OCI-LY3 (cell line): ENCODE measurements around the gene CD3E.

Source experiments
- H2AFZ ChIP-seq: fragments of 200-600, 300-600 bp; shearing (Covaris generic); 2 replicates; pipeline ENCODE4 v1.6.0; 2014; ENCODE audit warnings: antibody characterized with exemption, low read depth, low read length
- H3K27ac ChIP-seq: fragments of 200-600, 300-600 bp; sonication (generic); 2 replicates; pipeline ENCODE4 v1.5.1; 2014; ENCODE audit warnings: mild to moderate bottlenecking, low read length, moderate library complexity, mixed read lengths
- H3K27me3 ChIP-seq: fragments of 200-600, 300-600 bp; sonication (generic); 2 replicates; pipeline ENCODE4 v1.6.1; 2014; ENCODE audit warnings: low read depth, low read length, mixed read lengths
- H3K36me3 ChIP-seq: fragments of 200-600, 300-600 bp; sonication (generic); replicated peaks from 2 replicates; pipeline ENCODE3; 2014; ENCODE audit warnings: low read depth, low read length, mixed read lengths
- H3K4me1 ChIP-seq: fragments of 300-600, 200-600 bp; sonication (generic); 2 replicates; pipeline ENCODE4 v1.6.1; 2014; ENCODE audit warnings: low read length, mixed read lengths
- H3K4me2 ChIP-seq: fragments of 200-600, 300-600 bp; sonication (generic); 2 replicates; pipeline ENCODE4 v1.6.1; 2014; ENCODE audit warnings: low read length, mixed read lengths
- H3K4me3 ChIP-seq: fragments of 300-600, 200-600 bp; sonication (generic); 2 replicates; pipeline ENCODE4 v1.5.1; 2014; ENCODE audit warnings: antibody characterized with exemption, mild to moderate bottlenecking, low read length, moderate library complexity
- H3K79me2 ChIP-seq: fragments of 300-600, 200-600 bp; shearing (Covaris generic); 2 replicates; pipeline ENCODE4 v1.6.1; 2014; ENCODE audit warnings: mild to moderate bottlenecking, low read length, mixed read lengths
- H3K9ac ChIP-seq: fragments of 300-600, 200-600 bp; shearing (Covaris generic); 2 replicates; pipeline ENCODE4 v1.6.0; 2014; ENCODE audit warnings: mild to moderate bottlenecking, low read length, moderate library complexity
- H3K9me3 ChIP-seq: fragments of 200-600, 300-600 bp; shearing (Covaris generic); 2 replicates; pipeline ENCODE4 v1.6.1; 2014; ENCODE audit warnings: low read length, mixed read lengths; ENCODE audit not compliant: insufficient read depth
- H4K20me1 ChIP-seq: fragments of 200-600, 300-600 bp; sonication (generic); 2 replicates; pipeline ENCODE4 v1.6.1; 2016; ENCODE audit warnings: low read length, mixed read lengths; ENCODE audit not compliant: insufficient read depth
- CTCF ChIP-seq: fragments of 200-600, 300-600 bp; sonication (generic); IDR thresholded peaks from 2 replicates; pipeline ENCODE4 v1.5.1; 2014; ENCODE audit warnings: antibody characterized with exemption, low read length, low read depth
- EZH2phosphoT487 ChIP-seq: fragments of 200-600 bp; shearing (Covaris generic); IDR thresholded peaks from 2 replicates; pipeline ENCODE4 v1.6.1; 2018; ENCODE audit warnings: antibody characterized with exemption, mixed run types, low read depth

CD3E gene

GRCh38 chr11:118289401-118289800 is 15.1 kb upstream of the CD3E start:
- Histone ChIP-seq H3K4me3 (no peak overlapping the region), H3K79me2 (no peaks in the 10 kb centered on the region), H2AFZ (no peak overlapping the region), H3K9me3 (no peaks in the 10 kb centered on the region), H3K36me3 (no peaks in the 10 kb centered on the region), H3K4me1 (peaks cover 8% of the 10 kb centered on the region; the same call in 1 of the 2 replicates), H3K27me3 (peaks cover 13% of the 10 kb centered on the region; the same call in 1 of the 2 replicates), H3K9ac (no peak overlapping the region), H4K20me1 (no peaks in the 10 kb centered on the region), H3K27ac (no peak overlapping the region), H3K4me2 (no peak overlapping the region)
- TF ChIP-seq EZH2phosphoT487 (no peak), CTCF (no peak)

DNA sequence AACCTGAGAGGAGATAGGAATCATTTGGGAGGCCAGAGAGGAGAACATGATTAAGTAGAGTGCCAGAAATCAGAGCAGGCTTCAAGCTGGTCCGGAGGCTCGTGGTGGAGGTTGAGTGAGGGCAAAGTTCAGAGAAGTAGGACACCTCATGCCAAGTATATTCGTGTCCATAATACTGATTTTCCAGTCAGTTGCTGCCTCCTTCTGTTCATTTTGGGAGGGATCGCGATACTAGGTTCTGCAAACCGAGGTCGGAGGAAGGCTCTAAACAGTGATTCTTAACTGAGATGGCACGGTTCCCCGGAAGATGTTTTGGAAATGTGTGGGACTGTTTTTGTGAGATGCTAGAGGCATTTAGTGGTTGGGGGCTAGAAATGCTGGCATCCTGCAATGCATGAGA is 13.6 kb upstream of the CD3E start:
- TF ChIP-seq CTCF (peak; percentile 57), EZH2phosphoT487 (no peak)

GRCh38 chr11:118291477-118292135 is 12.9 kb upstream of the CD3E start:
- Histone ChIP-seq H3K9me3 (no peaks in the 10 kb centered on the region), H4K20me1 (no peaks in the 10 kb centered on the region), H3K79me2 (no peaks in the 10 kb centered on the region), H3K4me3 (no peak overlapping the region), H3K4me2 (peak overlapping the region; percentile 28), H3K36me3 (no peaks in the 10 kb centered on the region), H3K27ac (no peak overlapping the region), H3K9ac (no peak overlapping the region), H3K4me1 (peaks cover 8% of the 10 kb centered on the region; the same call in 1 of the 2 replicates), H3K27me3 (peaks cover 13% of the 10 kb centered on the region; the same call in 1 of the 2 replicates), H2AFZ (no peak overlapping the region)
- TF ChIP-seq EZH2phosphoT487 = no peak
- no peak for TF ChIP-seq CTCF

More for the DNA sequence above, 13.6 kb upstream of the CD3E start:
- Histone ChIP-seq H3K4me2 (peak overlapping the region; percentile 28), H3K36me3 (no peaks in the 10 kb centered on the region), H3K4me3 (no peak overlapping the region), H3K27ac (no peak overlapping the region), H3K9ac (no peak overlapping the region), H3K4me1 (peaks cover 8% of the 10 kb centered on the region; the same call in 1 of the 2 replicates), H3K27me3 (peaks cover 13% of the 10 kb centered on the region; the same call in 1 of the 2 replicates), H4K20me1 (no peaks in the 10 kb centered on the region), H3K79me2 (no peaks in the 10 kb centered on the region), H2AFZ (no peak overlapping the region), H3K9me3 (no peaks in the 10 kb centered on the region)

DNA sequence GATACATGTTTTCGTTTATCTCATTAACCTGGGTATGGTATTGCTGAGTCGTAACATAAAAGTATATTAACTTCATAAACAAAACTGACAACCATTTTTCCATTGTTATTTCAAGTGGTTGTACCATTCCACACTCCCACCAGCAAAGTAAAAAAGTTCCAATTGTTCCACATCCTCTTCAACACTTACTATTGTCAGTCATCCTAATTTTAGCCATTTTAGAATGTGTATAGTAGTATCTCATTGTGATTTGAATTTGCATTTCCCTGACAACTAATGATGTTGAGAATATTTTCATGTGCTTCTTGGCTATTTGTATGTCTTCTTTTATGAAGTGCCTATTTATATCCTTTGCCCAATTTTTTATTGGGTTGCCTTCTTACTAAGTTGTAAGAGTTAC is 10.5 kb upstream of the CD3E start:
- no peak for TF ChIP-seq CTCF
- TF ChIP-seq EZH2phosphoT487 = no peak
- no peak overlapping the region for H3K27ac ChIP-seq
- H2AFZ ChIP-seq = no peak overlapping the region
- no peaks in the 10 kb centered on the region for H3K36me3 ChIP-seq
- H3K4me2 ChIP-seq = no peak overlapping the region
- no peak overlapping the region for H3K4me3 ChIP-seq
- H4K20me1 ChIP-seq = no peaks in the 10 kb centered on the region
- H3K4me1 ChIP-seq = peaks cover 8% of the 10 kb centered on the region; the same call in 1 of the 2 replicates
- H3K27me3 ChIP-seq = peaks cover 9% of the 10 kb centered on the region; the same call in 1 of the 2 replicates
- no peaks in the 10 kb centered on the region for H3K9me3 ChIP-seq
- no peaks in the 10 kb centered on the region for H3K79me2 ChIP-seq
- H3K9ac ChIP-seq = no peak overlapping the region
